Measurements from ENCODE around the gene NOTCH3.

The NOTCH3 gene

GRCh38 chr19:15122331-15123030, 78.3 kb downstream of the NOTCH3 start:
- DNase-seq: no peak

- DNase-seq: no peak
Observed at GRCh38 chr19:15120135-15121026, 80.4 kb downstream of the NOTCH3 start.

- DNase-seq: no peak
Observed at GRCh38 chr19:15118789-15119494, 81.9 kb downstream of the NOTCH3 start.

- no peak for DNase-seq
Observed at GRCh38 chr19:15118248-15118647, 82.5 kb downstream of the NOTCH3 start.

- no peak for DNase-seq
Observed at GRCh38 chr19:15116856-15117255, 83.9 kb downstream of the NOTCH3 start.

GRCh38 chr19:15115762-15116615, 84.8 kb downstream of the NOTCH3 start:
- no peak for DNase-seq

GRCh38 chr19:15115080-15115479, 85.7 kb downstream of the NOTCH3 start:
- DNase-seq: no peak

GRCh38 chr19:15114153-15114540, 86.6 kb downstream of the NOTCH3 start:
- no peak for DNase-seq

- no peak for DNase-seq
Observed at GRCh38 chr19:15113245-15114152, 87.3 kb downstream of the NOTCH3 start.

GRCh38 chr19:15112385-15112784, 88.4 kb downstream of the NOTCH3 start:
- DNase-seq: no peak

- no peak for DNase-seq
Observed at GRCh38 chr19:15111758-15112157, 89.0 kb downstream of the NOTCH3 start.

GRCh38 chr19:15110418-15110815, 90.4 kb downstream of the NOTCH3 start:
- no peak for DNase-seq

- DNase-seq: no peak
Observed at GRCh38 chr19:15109768-15110417, 90.9 kb downstream of the NOTCH3 start.

Data from NCI-H446 (cell line).